Breast epithelium (tissue), 4 donors: ENCODE measurements around the gene KLK15. TPM values are rescaled to one million over a fixed set of nuclear protein-coding genes. Genes with fewer than 3 reads are reported as not detected.

ENCODE experiments used
- DNase-seq, 2 donors: peaks; one replicate each; pipeline ENCODE4 v3.0.0-alpha.2; 2019; ENCODE audit warnings: low spot score in 2 of 2
- H3K27ac ChIP-seq, 2 donors: fragments of 200-600 bp; sonication (generic) in 1 of 2; one replicate each; pipeline ENCODE4 v1.5.1; 2016 to 2019; ENCODE audit warnings: mild to moderate bottlenecking in 1 of 2
- H3K27me3 ChIP-seq, 2 donors: fragments of 200-600 bp; sonication (generic) in 1 of 2; one replicate each; pipeline versions ENCODE4 v1.5.1 to v1.6.0; 2017 to 2019; ENCODE audit warnings: control low read depth in 1 of 2, mild to moderate bottlenecking in 1 of 2
- H3K36me3 ChIP-seq: fragments of 200-600 bp; one replicate; pipeline ENCODE4 v1.5.1; 2019
- H3K4me1 ChIP-seq, 2 donors: fragments of 200-600 bp; sonication (generic); one replicate each; pipeline ENCODE4 v1.5.1; 2016 to 2019; ENCODE audit warnings: control low read depth in 1 of 2
- H3K4me3 ChIP-seq, 3 donors: fragments of 200-600 bp; sonication (generic); 1 replicate in 2 of 3; 2 replicates in 1 of 3; pipeline ENCODE4 v1.5.1; 2016 to 2019; ENCODE audit warnings: mild to moderate bottlenecking in 3 of 3, moderate library complexity in 2 of 3
- H3K9me3 ChIP-seq, 2 donors: fragments of 200-600 bp; sonication (generic) in 1 of 2; one replicate each; pipeline ENCODE4 v1.5.1; 2016 to 2019; ENCODE audit warnings: control low read depth in 1 of 2
- CTCF ChIP-seq, 3 donors: fragments of 450-650 bp; IDR thresholded peaks; one replicate each; pipeline ENCODE4 v1.5.1; 2016 to 2017; ENCODE audit warnings: antibody characterized with exemption in 3 of 3, mild to moderate bottlenecking in 3 of 3, moderate library complexity in 3 of 3
- POLR2A ChIP-seq: fragments of 450-650 bp; IDR thresholded peaks from one replicate; pipeline ENCODE4 v1.6.1; 2016; ENCODE audit warnings: antibody characterized with exemption, mild to moderate bottlenecking, moderate library complexity
- POLR2AphosphoS5 ChIP-seq, 3 donors: sonication (generic); formaldehyde crosslinking; IDR thresholded peaks; one replicate each; pipeline ENCODE4 v1.6.1; 2017; ENCODE audit warnings: antibody characterized with exemption in 3 of 3
- intact Hi-C: fragments of 100-400 bp; cut with DNase I; formaldehyde crosslinking; loops from one replicate; pipeline ENCODE4 v1.15.1; 2023; ENCODE audit warnings: low total_unique reads
- total RNA-seq, 3 donors: library from RNA; depleted of rRNA; stranded (reverse); fragments of >200 nt; gene quantifications; one replicate each; pipeline ENCODE4 v1.1.0, GENCODE V29; 2016

Gene KLK15
- not detected for total RNA-seq

GRCh38 chr19:50833117-50833801 is at the start of gene KLK15:
Gene KLK15, minus strand, starts transcription at chr19:50833574. Its CDS starts 2,082 bp downstream, at chr19:50831492.
- Histone ChIP-seq H3K27me3 (peaks cover 2 to 28% of the 10 kb centered on the region in 2 donors), H3K27ac (no peak within 1 kb of the TSS), H3K9me3 (no peaks in the 10 kb centered on the region), H3K4me3 (no peak within 1 kb of the TSS), H3K4me1 (no peaks in the 10 kb centered on the region), H3K36me3 (no peaks in the 10 kb centered on the region)
- intact Hi-C loops = no loop called here
- TF ChIP-seq POLR2A = no peak
- no peak for TF ChIP-seq CTCF (IDR thresholded peaks at IDR 0.05)
- TF ChIP-seq POLR2AphosphoS5 (IDR thresholded peaks at IDR 0.05) = no peak
- no peak for DNase-seq

- Histone ChIP-seq H3K36me3 (no peaks in the 10 kb centered on the region), H3K4me1 (no peaks in the 10 kb centered on the region), H3K9me3 (no peaks in the 10 kb centered on the region), H3K27ac (no peak overlapping the region), H3K4me3 (no peak overlapping the region), H3K27me3 (peaks cover 0 to 8% of the 10 kb centered on the region in 2 donors)
- no peak for DNase-seq
- intact Hi-C loops = no loop called here
- TF ChIP-seq POLR2A = no peak
- no peak for TF ChIP-seq CTCF (IDR thresholded peaks at IDR 0.05)
- no peak for TF ChIP-seq POLR2AphosphoS5 (IDR thresholded peaks at IDR 0.05)
Observed at GRCh38 chr19:50882188-50882587, 48.8 kb upstream of the KLK15 start.

- H3K36me3 ChIP-seq = no peaks in the 10 kb centered on the region
- H3K4me1 ChIP-seq = no peaks in the 10 kb centered on the region
- no peaks in the 10 kb centered on the region for H3K9me3 ChIP-seq
- TF ChIP-seq CTCF (IDR thresholded peaks at IDR 0.05) = no peak
- no peak for TF ChIP-seq POLR2A
- no peak for TF ChIP-seq POLR2AphosphoS5 (IDR thresholded peaks at IDR 0.05)
- DNase-seq = no peak
- intact Hi-C loops = no loop called here
- H3K27me3 ChIP-seq = peaks cover 0 to 6% of the 10 kb centered on the region in 2 donors
- no peak overlapping the region for H3K27ac ChIP-seq
- no peak overlapping the region for H3K4me3 ChIP-seq
Observed at GRCh38 chr19:50880241-50880640, 46.9 kb upstream of the KLK15 start.

- no peak overlapping the region for H3K4me3 ChIP-seq
- peaks cover 0 to 12% of the 10 kb centered on the region in 2 donors for H3K27me3 ChIP-seq
- intact Hi-C loops = loop anchor here (1.0 kb wide), 1 partner anchor 20 kb away; no protein-coding TSS in a partner anchor
- H3K27ac ChIP-seq = no peak overlapping the region
- no peak for TF ChIP-seq POLR2A
- no peak for TF ChIP-seq POLR2AphosphoS5 (IDR thresholded peaks at IDR 0.05)
- no peak for TF ChIP-seq CTCF (IDR thresholded peaks at IDR 0.05)
- DNase-seq = no peak
- no peaks in the 10 kb centered on the region for H3K36me3 ChIP-seq
- no peaks in the 10 kb centered on the region for H3K4me1 ChIP-seq
- H3K9me3 ChIP-seq = no peaks in the 10 kb centered on the region
Observed at GRCh38 chr19:50878851-50879250, 45.5 kb upstream of the KLK15 start.

- no peak for DNase-seq
- Histone ChIP-seq H3K36me3 (no peaks in the 10 kb centered on the region), H3K27me3 (peaks cover 0 to 19% of the 10 kb centered on the region in 2 donors), H3K9me3 (no peaks in the 10 kb centered on the region), H3K4me1 (no peaks in the 10 kb centered on the region), H3K4me3 (no peak overlapping the region), H3K27ac (no peak overlapping the region)
- intact Hi-C loops = no loop called here
- TF ChIP-seq POLR2AphosphoS5 (IDR thresholded peaks at IDR 0.05) (no peak), CTCF (IDR thresholded peaks at IDR 0.05) (no peak), POLR2A (no peak)
Observed at GRCh38 chr19:50877338-50877737, 44.0 kb upstream of the KLK15 start.
